GM12878 (cell line): ENCODE data around the gene SSUH2. TPM values are rescaled to one million over a fixed set of nuclear protein-coding genes. Genes with fewer than 3 reads are reported as not detected.

Source experiments
- BACH1 ChIP-seq: fragments of 450-650 bp; IDR thresholded peaks from 2 replicates; pipeline ENCODE4 v1.6.1; 2017; ENCODE audit warnings: mild to moderate bottlenecking, borderline replicate concordance
- BCL11A ChIP-seq: IDR thresholded peaks from 2 replicates; pipeline ENCODE4 v1.6.1; 2011; ENCODE audit warnings: low read depth, low read length
- BMI1 ChIP-seq: fragments of 450-650 bp; IDR thresholded peaks from 2 replicates; pipeline ENCODE4 v1.6.1; 2016; ENCODE audit warnings: mild to moderate bottlenecking, moderate library complexity, borderline replicate concordance
- BRCA1 ChIP-seq: IDR thresholded peaks from 2 replicates; pipeline ENCODE4 v1.6.1; 2011; ENCODE audit warnings: low read depth, low read length, improper control_type of control experiment
- CEBPZ ChIP-seq: fragments of 150-350 bp; IDR thresholded peaks from 2 replicates; pipeline ENCODE4 v1.6.1; 2016; ENCODE audit warnings: low read depth, low read length
- ESRRA ChIP-seq: IDR thresholded peaks from 2 replicates; pipeline ENCODE4 v1.6.1; 2012; ENCODE audit warnings: mild to moderate bottlenecking, low read length, improper control_type of control experiment
- EZH2 ChIP-seq: IDR thresholded peaks from 2 replicates; pipeline ENCODE4 v1.6.1; 2012; ENCODE audit warnings: low read depth, mild to moderate bottlenecking, control low read depth, inconsistent platforms, low read length, borderline replicate concordance; ENCODE audit not compliant: control insufficient read depth
- FOXM1 ChIP-seq: IDR thresholded peaks from 2 replicates; pipeline ENCODE4 v1.6.1; 2012; ENCODE audit warnings: low read depth, mild to moderate bottlenecking, inconsistent platforms, low read length, moderate library complexity
- GABPA ChIP-seq: IDR thresholded peaks from 2 replicates; pipeline ENCODE4 v1.6.1; 2014; ENCODE audit warnings: antibody characterized with exemption, low read depth, mild to moderate bottlenecking, inconsistent platforms
- HDAC2 ChIP-seq: fragments of 200-600 bp; sonication (generic); IDR thresholded peaks from 2 replicates; pipeline ENCODE4 v1.6.1; 2017
- IKZF2 ChIP-seq, 2 experiments: fragments of 450-650 bp; IDR thresholded peaks; 2 replicates each; pipeline ENCODE4 v1.6.1; 2017; ENCODE audit warnings: mild to moderate bottlenecking in 2 of 2, moderate library complexity in 2 of 2
- JUND ChIP-seq: IDR thresholded peaks from 2 replicates; pipeline ENCODE4 v1.6.1; 2012; ENCODE audit warnings: low read depth, mild to moderate bottlenecking, low read length, improper control_type of control experiment, moderate library complexity
- MEF2A ChIP-seq: IDR thresholded peaks from 2 replicates; pipeline ENCODE4 v1.6.1; 2011; ENCODE audit warnings: low read depth, mild to moderate bottlenecking, low read length, moderate library complexity; ENCODE audit not compliant: insufficient read depth
- MTA2 ChIP-seq: fragments of 450-650 bp; IDR thresholded peaks from 2 replicates; pipeline ENCODE4 v1.6.1; 2016; ENCODE audit warnings: low read depth, mild to moderate bottlenecking, moderate library complexity
- NFXL1 ChIP-seq: fragments of 450-650 bp; IDR thresholded peaks from 2 replicates; pipeline ENCODE4 v1.6.1; 2017; ENCODE audit warnings: antibody characterized with exemption, mild to moderate bottlenecking, borderline replicate concordance
- RB1 ChIP-seq: fragments of 450-650 bp; formaldehyde crosslinking; IDR thresholded peaks from 2 replicates; pipeline ENCODE4 v1.6.1; 2017; ENCODE audit warnings: mild to moderate bottlenecking, borderline replicate concordance
- RELA ChIP-seq: fragments of 450-650 bp; IDR thresholded peaks from 2 replicates; pipeline ENCODE4 v1.8.0; 2014; ENCODE audit warnings: borderline replicate concordance; ENCODE audit not compliant: partially characterized antibody
- RUNX3 ChIP-seq: IDR thresholded peaks from 2 replicates; pipeline ENCODE4 v1.6.1; 2012; ENCODE audit warnings: low read length, inconsistent platforms
- SMAD5 ChIP-seq: IDR thresholded peaks from 2 replicates; pipeline ENCODE4 v1.6.1; 2016; ENCODE audit warnings: antibody characterized with exemption, low read depth
- SP1 ChIP-seq: IDR thresholded peaks from one replicate; pipeline ENCODE4 v1.6.1; 2011; ENCODE audit warnings: low read depth, low read length
- SREBF1 ChIP-seq: IDR thresholded peaks from 2 replicates; pipeline ENCODE4 v1.6.1; 2012; ENCODE audit warnings: mild to moderate bottlenecking, low read length
- TCF3 ChIP-seq: IDR thresholded peaks from 2 replicates; pipeline ENCODE4 v1.6.1; 2012; ENCODE audit warnings: low read depth, mild to moderate bottlenecking, low read length, borderline replicate concordance; ENCODE audit not compliant: insufficient read depth
- WRNIP1 ChIP-seq: IDR thresholded peaks from 2 replicates; pipeline ENCODE4 v1.6.1; 2011; ENCODE audit warnings: low read depth, low read length, improper control_type of control experiment, borderline replicate concordance
- ZNF217 ChIP-seq: fragments of 450-650 bp; IDR thresholded peaks from 2 replicates; pipeline ENCODE4 v1.6.1; 2017; ENCODE audit warnings: antibody characterized with exemption, mild to moderate bottlenecking
- ZNF687 ChIP-seq: fragments of 450-650 bp; IDR thresholded peaks from 2 replicates; pipeline ENCODE4 v1.6.1; 2017; ENCODE audit warnings: mild to moderate bottlenecking, moderate library complexity
- polyA plus RNA-seq, 11 experiments: library from polyadenylated mRNA; depleted of rRNA in 4 of 11; unstranded in 6 of 11; stranded (reverse) in 5 of 11; fragments of >200 nt; fragmentation: Nextera tagmentation in 4 of 11; fragmentation: Illumina TruSeq in 1 of 11; extraction: Ambion mirVana in 4 of 11; extraction: Trizol in 1 of 11; gene quantifications; 1 replicate in 1 of 11; 2 replicates in 10 of 11; pipeline versions ENCODE4 v1.2.1 to v1.2.3, GENCODE V29; 2011 to 2016; ENCODE audit warnings: inconsistent platforms in 2 of 11, missing spikeins in 2 of 11, low read depth in 1 of 11
- total RNA-seq, 4 experiments: library from RNA; depleted of rRNA in 3 of 4; stranded (reverse); fragments of >200 nt in 3 of 4; fragmentation: Illumina TruSeq in 1 of 4; extraction: Trizol in 1 of 4; gene quantifications; 2 replicates each; pipeline versions ENCODE4 v1.2.1 to v1.2.3, GENCODE V29; 2013 to 2021
- TF ChIP-seq, protein P1 (sequence below): IDR thresholded peaks from 2 replicates; pipeline ENCODE4 v1.6.1; 2012; ENCODE audit warnings: low read depth, low read length, improper control_type of control experiment

Gene SSUH2
- total and polyA plus RNA-seq, 10 of the 15 experiments (the other 5 are each of a cell fraction or from before 2014, with no cell fraction given) = 0.09 to 0.26 TPM; not detected in 8

GRCh38 chr3:8665407-8665896 is 20.9 kb upstream of the SSUH2 start (continued):
- no peak for TF ChIP-seq ZNF687
- no peak for TF ChIP-seq TCF3
- 0 out of 2 replicates have a peak, but pooled peaks have one; percentile 36 for TF ChIP-seq GABPA
- no peak for TF ChIP-seq EZH2
- peak; percentile 99 for TF ChIP-seq RUNX3
- TF ChIP-seq MEF2A = peak; percentile 100
- TF ChIP-seq HDAC2 = no peak
- peak; percentile 96 for TF ChIP-seq BCL11A
- TF ChIP-seq SP1 = peak; percentile 56
- peak; percentile 99 for TF ChIP-seq MTA2
- no peak for TF ChIP-seq WRNIP1
- TF ChIP-seq ZNF217 = peak; percentile 88
- peak; percentile 98 for TF ChIP-seq FOXM1
- TF ChIP-seq BRCA1 = no peak
- peak; percentile 79; the same call in 1 of the 2 replicates for TF ChIP-seq JUND
- TF ChIP-seq RB1 = no peak
- TF ChIP-seq RELA = peak; percentile 51
- TF ChIP-seq SMAD5 = no peak
- TF ChIP-seq ESRRA = peak; percentile 80; the same call in 1 of the 2 replicates
- peak; percentile 61; the same call in 1 of the 2 replicates for TF ChIP-seq BACH1
- peak; percentile 83; the same call in 1 of the 2 replicates for TF ChIP-seq BMI1
- TF ChIP-seq NFXL1 = no peak
- no peak for TF ChIP-seq CEBPZ
- no peak for TF ChIP-seq SREBF1
- TF ChIP-seq, protein P1, sequence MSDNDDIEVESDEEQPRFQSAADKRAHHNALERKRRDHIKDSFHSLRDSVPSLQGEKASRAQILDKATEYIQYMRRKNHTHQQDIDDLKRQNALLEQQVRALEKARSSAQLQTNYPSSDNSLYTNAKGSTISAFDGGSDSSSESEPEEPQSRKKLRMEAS = no peak
- TF ChIP-seq IKZF2 (IDR thresholded peaks at IDR 0.05) = peak; percentile 97
